IPS DF 4.7 (cell line): ENCODE measurements around the gene LLPH.
"Not testable (repeated sequence)": the region's sequence is repeated elsewhere in the genome, so short reads cannot be mapped to it uniquely, and the experiment has no call there.

ENCODE experiments used
- DNase-seq: peaks from one replicate; pipeline ENCODE4 v3.0.0-alpha.2; 2013; ENCODE audit warnings: low spot score; ENCODE audit errors: extremely low read depth

Gene LLPH

GRCh38 chr12:66130267-66131066, at the start of gene LLPH:
TSS of gene LLPH (minus strand) at chr12:66130750. CDS start at chr12:66129106, 1,644 bp downstream.
- DNase-seq: peak; percentile 76

- DNase-seq: no peak
These were observed 45.8 kb upstream of the LLPH start for GRCh38 chr12:66176105-66176900.

GRCh38 chr12:66174391-66175325, 44.1 kb upstream of the LLPH start:
- DNase-seq: not testable (repeated sequence)

GRCh38 chr12:66170606-66171005, 40.1 kb upstream of the LLPH start:
- no peak for DNase-seq

- DNase-seq: peak; percentile 72
These were observed 38.9 kb upstream of the LLPH start, which contains the start of gene TMBIM4 for GRCh38 chr12:66169221-66170170. TSS of gene TMBIM4 (minus strand) at chr12:66169996. CDS start at chr12:66169951, 45 bp downstream.

- DNase-seq: no peak
These were observed 37.9 kb upstream of the LLPH start for GRCh38 chr12:66168410-66168809.

GRCh38 chr12:66166561-66166960, 36.0 kb upstream of the LLPH start:
- no peak for DNase-seq

GRCh38 chr12:66165141-66165540, 34.6 kb upstream of the LLPH start:
- DNase-seq: no peak

- DNase-seq: no peak
These were observed 33.8 kb upstream of the LLPH start for GRCh38 chr12:66164349-66164821.

GRCh38 chr12:66163289-66163688, 32.7 kb upstream of the LLPH start:
- DNase-seq: no peak

- DNase-seq: no peak
These were observed 32.2 kb upstream of the LLPH start for GRCh38 chr12:66162701-66163100.

- DNase-seq: no peak
These were observed 30.2 kb upstream of the LLPH start for GRCh38 chr12:66160704-66161103.

GRCh38 chr12:66159123-66159522, 28.6 kb upstream of the LLPH start:
- no peak for DNase-seq

- DNase-seq: no peak
These were observed 26.1 kb upstream of the LLPH start for GRCh38 chr12:66156654-66157053.

- no peak for DNase-seq
These were observed 24.2 kb upstream of the LLPH start for GRCh38 chr12:66154776-66155175.

- no peak for DNase-seq
These were observed 22.2 kb upstream of the LLPH start for GRCh38 chr12:66152732-66153131.

- no peak for DNase-seq
These were observed 19.3 kb upstream of the LLPH start for GRCh38 chr12:66149702-66150398.

- DNase-seq: no peak
These were observed 14.5 kb upstream of the LLPH start for GRCh38 chr12:66144791-66145754.
